Osteoblast (primary cell): ENCODE measurements around the gene ODF2L. TPM values are rescaled to one million over a fixed set of nuclear protein-coding genes. Genes with fewer than 3 reads are reported as not detected.

Source experiments
- DNase-seq: peaks from one replicate; pipeline ENCODE4 v3.0.0; 2011; ENCODE audit warnings: low spot score, mixed read lengths; ENCODE audit not compliant: insufficient read length; ENCODE audit errors: missing footprints
- H2AFZ ChIP-seq: 2 replicates; pipeline ENCODE4 v1.6.0; 2011; ENCODE audit warnings: mild to moderate bottlenecking, low read length
- H3K27ac ChIP-seq: 2 replicates; pipeline ENCODE4 v1.5.1; 2011; ENCODE audit warnings: mild to moderate bottlenecking, low read depth, low read length, moderate library complexity
- H3K27me3 ChIP-seq: 2 replicates; pipeline ENCODE4 v1.6.0; 2012; ENCODE audit warnings: mild to moderate bottlenecking, control low read depth, inconsistent platforms, low read length, moderate library complexity; ENCODE audit not compliant: insufficient read depth
- H3K36me3 ChIP-seq: 2 replicates; pipeline ENCODE4 v1.5.1; 2011; ENCODE audit warnings: mild to moderate bottlenecking, low read length, control low read depth, moderate library complexity; ENCODE audit not compliant: insufficient read depth
- H3K4me1 ChIP-seq: 2 replicates; pipeline ENCODE4 v1.5.1; 2011; ENCODE audit warnings: mild to moderate bottlenecking, low read length, control low read depth, moderate library complexity; ENCODE audit not compliant: insufficient read depth
- H3K4me2 ChIP-seq: 2 replicates; pipeline ENCODE4 v1.6.0; 2011; ENCODE audit warnings: mild to moderate bottlenecking, low read length; ENCODE audit not compliant: insufficient read depth
- H3K4me3 ChIP-seq: fragments of 200-600 bp; sonication (generic); 3 replicates; pipeline ENCODE4 v1.5.1; 2012; ENCODE audit warnings: mild to moderate bottlenecking, low read length, inconsistent platforms; ENCODE audit not compliant: insufficient read depth
- H3K79me2 ChIP-seq: 2 replicates; pipeline ENCODE4 v1.6.0; 2012; ENCODE audit warnings: mild to moderate bottlenecking, low read length, control low read depth, inconsistent platforms; ENCODE audit not compliant: insufficient read depth
- H3K9me3 ChIP-seq: 2 replicates; pipeline ENCODE4 v1.5.1; 2011; ENCODE audit warnings: low read depth, low read length, control low read depth
- H4K20me1 ChIP-seq: 2 replicates; pipeline ENCODE4 v1.6.0; 2012; ENCODE audit warnings: mild to moderate bottlenecking, low read length, control low read depth; ENCODE audit not compliant: insufficient read depth
- total RNA-seq: library from RNA; depleted of rRNA; stranded (reverse); fragments of >200 nt; gene quantifications from 2 replicates; pipeline ENCODE4 v1.2.3, GENCODE V29; 2012
- TF ChIP-seq, protein P1 (sequence below): IDR thresholded peaks from 2 replicates; pipeline ENCODE4 v1.5.1; 2011; ENCODE audit warnings: mild to moderate bottlenecking, low read depth, low read length, moderate library complexity; ENCODE audit errors: extremely low read depth

ODF2L gene, protein sequence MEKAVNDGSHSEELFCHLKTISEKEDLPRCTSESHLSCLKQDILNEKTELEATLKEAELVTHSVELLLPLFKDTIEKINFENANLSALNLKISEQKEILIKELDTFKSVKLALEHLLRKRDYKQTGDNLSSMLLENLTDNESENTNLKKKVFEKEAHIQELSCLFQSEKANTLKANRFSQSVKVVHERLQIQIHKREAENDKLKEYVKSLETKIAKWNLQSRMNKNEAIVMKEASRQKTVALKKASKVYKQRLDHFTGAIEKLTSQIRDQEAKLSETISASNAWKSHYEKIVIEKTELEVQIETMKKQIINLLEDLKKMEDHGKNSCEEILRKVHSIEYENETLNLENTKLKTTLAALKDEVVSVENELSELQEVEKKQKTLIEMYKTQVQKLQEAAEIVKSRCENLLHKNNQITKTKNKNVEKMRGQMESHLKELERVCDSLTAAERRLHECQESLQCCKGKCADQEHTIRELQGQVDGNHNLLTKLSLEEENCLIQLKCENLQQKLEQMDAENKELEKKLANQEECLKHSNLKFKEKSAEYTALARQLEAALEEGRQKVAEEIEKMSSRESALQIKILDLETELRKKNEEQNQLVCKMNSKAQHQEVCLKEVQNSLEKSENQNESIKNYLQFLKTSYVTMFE
- total RNA-seq, result 79.3 and 87.6 TPM in 2 replicates

- Histone ChIP-seq H3K9me3 (no peaks in the 10 kb centered on the region), H4K20me1 (no peaks in the 10 kb centered on the region), H3K36me3 (no peaks in the 10 kb centered on the region), H3K4me1 (peaks cover 23% of the 10 kb centered on the region), H3K4me3 (peak within 1 kb of the TSS; percentile 96), H2AFZ (peak within 1 kb of the TSS; percentile 98), H3K27ac (peak within 1 kb of the TSS; percentile 88), H3K79me2 (peaks cover 44% of the 10 kb centered on the region), H3K27me3 (peaks cover 2% of the 10 kb centered on the region), H3K4me2 (peak within 1 kb of the TSS; percentile 99)
- peak; percentile 92 for DNase-seq
- TF ChIP-seq, protein P1, sequence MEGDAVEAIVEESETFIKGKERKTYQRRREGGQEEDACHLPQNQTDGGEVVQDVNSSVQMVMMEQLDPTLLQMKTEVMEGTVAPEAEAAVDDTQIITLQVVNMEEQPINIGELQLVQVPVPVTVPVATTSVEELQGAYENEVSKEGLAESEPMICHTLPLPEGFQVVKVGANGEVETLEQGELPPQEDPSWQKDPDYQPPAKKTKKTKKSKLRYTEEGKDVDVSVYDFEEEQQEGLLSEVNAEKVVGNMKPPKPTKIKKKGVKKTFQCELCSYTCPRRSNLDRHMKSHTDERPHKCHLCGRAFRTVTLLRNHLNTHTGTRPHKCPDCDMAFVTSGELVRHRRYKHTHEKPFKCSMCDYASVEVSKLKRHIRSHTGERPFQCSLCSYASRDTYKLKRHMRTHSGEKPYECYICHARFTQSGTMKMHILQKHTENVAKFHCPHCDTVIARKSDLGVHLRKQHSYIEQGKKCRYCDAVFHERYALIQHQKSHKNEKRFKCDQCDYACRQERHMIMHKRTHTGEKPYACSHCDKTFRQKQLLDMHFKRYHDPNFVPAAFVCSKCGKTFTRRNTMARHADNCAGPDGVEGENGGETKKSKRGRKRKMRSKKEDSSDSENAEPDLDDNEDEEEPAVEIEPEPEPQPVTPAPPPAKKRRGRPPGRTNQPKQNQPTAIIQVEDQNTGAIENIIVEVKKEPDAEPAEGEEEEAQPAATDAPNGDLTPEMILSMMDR, result no peak
Measured at GRCh38 chr1:86395751-86396497, at the start of gene ODF2L. ODF2L (minus strand) TSS chr1:86396323; CDS start chr1:86387027, 9,296 bp downstream.

DNA sequence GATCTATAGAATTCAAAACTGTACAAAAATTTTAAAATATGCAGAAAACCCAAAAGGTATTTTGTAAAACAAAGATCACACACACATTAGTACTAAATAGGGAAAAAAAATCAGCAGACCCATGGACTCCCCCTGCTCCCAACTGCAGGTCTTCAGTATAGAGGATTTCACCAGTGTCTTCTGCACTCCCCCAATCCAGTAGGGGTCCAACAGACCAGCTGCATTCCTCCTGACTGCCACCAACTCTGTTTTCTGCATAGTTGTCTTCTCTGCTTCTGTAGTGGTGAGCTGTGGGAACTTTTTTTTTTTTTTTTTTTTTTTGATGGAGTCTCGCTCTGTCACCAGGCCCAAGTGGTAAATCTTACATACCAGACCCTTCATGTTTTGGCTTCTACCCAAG lies 49.8 kb upstream of the ODF2L start:
- Histone ChIP-seq H3K79me2 (no peaks in the 10 kb centered on the region), H4K20me1 (no peaks in the 10 kb centered on the region), H3K36me3 (no peaks in the 10 kb centered on the region), H3K27me3 (no peaks in the 10 kb centered on the region), H3K9me3 (no peaks in the 10 kb centered on the region), H3K4me1 (no peaks in the 10 kb centered on the region), H2AFZ (no peak overlapping the region), H3K27ac (no peak overlapping the region), H3K4me2 (no peak overlapping the region), H3K4me3 (no peak overlapping the region)
- TF ChIP-seq, protein P1, result no peak
- no peak for DNase-seq

DNA sequence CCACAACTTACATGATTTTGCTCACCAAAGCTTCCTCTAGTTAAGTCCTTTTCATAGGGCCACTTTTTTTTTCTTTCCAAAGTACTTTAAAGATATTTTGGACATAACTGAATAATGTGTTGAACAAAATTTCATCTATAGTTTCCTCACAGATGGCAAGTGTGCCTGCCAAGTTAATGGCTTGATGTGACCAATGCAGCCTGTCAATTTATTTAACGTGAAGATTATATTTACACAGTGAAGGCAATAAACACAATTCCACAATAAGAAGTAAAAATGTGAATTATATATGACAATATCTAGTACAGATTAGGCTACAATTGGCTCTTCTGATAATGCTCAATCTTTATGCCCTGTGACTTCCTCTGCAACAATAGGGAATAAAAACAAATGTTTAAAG lies 45.9 kb upstream of the ODF2L start:
- no peaks in the 10 kb centered on the region for H3K27me3 ChIP-seq
- no peak overlapping the region for H2AFZ ChIP-seq
- H3K36me3 ChIP-seq, result no peaks in the 10 kb centered on the region
- no peak for DNase-seq
- TF ChIP-seq, protein P1, result no peak
- no peaks in the 10 kb centered on the region for H3K4me1 ChIP-seq
- no peaks in the 10 kb centered on the region for H3K79me2 ChIP-seq
- H3K4me2 ChIP-seq, result no peak overlapping the region
- H3K27ac ChIP-seq, result no peak overlapping the region
- no peaks in the 10 kb centered on the region for H3K9me3 ChIP-seq
- no peaks in the 10 kb centered on the region for H4K20me1 ChIP-seq
- H3K4me3 ChIP-seq, result no peak overlapping the region
